GM18498 (cell line): ENCODE results near the gene SYT6.

Experiments used
- ATAC-seq: cut with Tn5 transposase; IDR thresholded peaks from one replicate; pipeline ENCODE4 v1.9.1; 2021; ENCODE audit warnings: mild to moderate bottlenecking, moderate library complexity; ENCODE audit not compliant: unreplicated experiment

The SYT6 gene

DNA sequence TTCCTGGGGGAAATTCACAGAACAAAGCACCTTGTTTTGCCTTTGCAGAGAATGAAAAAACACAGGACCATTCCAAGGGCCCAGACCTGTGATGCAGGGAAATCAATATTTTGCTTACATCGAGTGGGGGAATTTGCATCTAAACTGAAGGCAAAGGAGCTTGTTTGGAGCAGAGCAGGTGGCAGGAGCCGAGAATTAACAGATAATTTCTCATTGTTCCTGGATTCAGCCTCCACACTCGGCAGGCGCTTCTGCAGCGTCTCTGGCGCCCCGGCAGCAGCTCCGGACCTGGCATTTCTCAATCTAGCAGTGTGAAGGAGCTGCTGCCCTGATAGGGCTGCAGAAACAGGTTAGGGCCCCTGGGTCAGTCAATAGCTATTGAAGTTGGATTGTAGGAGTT, 2.0 kb upstream of the SYT6 start:
- ATAC-seq, result no peak

DNA sequence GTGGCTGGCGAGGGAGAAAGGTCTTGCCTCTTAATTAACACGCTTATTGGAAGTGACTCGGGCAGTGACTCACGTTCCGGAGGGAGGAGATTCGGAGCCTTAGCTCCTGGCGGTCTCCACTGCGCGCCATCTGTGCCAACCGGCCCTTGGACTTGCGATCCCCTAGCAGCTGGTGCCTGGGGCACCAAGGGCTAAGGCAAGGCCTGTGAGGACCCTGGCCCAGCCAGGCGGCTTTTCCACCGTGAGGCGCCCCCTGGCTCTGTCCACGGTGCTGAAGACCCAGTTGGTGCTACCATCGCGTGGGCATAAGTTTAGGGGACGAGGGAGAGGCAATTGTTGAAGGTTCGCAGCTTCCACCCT, 1.3 kb upstream of the SYT6 start:
- ATAC-seq, result no peak

- no peak for ATAC-seq
Observed at GRCh38 chr1:114154146-114154962, 685 bp upstream of the SYT6 start.

- ATAC-seq, result no peak
Observed at GRCh38 chr1:114152508-114153260, 985 bp downstream of the SYT6 start.

- ATAC-seq, result no peak
Observed at GRCh38 chr1:114152089-114152507, 1.6 kb downstream of the SYT6 start.

- ATAC-seq, result no peak
Observed at GRCh38 chr1:114150016-114150415, 3.7 kb downstream of the SYT6 start.

DNA sequence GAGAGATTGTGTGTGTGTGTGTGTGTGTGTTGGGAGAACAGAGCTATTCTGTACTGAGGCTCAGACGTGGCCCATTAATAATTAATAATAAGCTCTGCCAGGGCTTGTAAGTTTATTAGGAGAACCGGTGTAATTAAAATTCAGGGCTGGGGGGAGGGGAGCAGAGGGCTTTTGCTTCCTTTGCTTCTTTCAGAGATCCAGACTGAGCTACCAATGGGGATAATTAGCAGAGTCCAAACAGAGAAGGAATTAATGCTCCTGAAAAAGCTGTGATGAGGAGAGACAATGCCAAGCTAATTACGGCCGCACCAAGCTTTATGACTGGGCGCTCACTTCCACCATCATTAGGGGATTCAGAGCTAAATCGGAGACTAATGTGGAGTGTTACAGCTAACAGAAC, 4.5 kb downstream of the SYT6 start:
- ATAC-seq, result no peak

DNA sequence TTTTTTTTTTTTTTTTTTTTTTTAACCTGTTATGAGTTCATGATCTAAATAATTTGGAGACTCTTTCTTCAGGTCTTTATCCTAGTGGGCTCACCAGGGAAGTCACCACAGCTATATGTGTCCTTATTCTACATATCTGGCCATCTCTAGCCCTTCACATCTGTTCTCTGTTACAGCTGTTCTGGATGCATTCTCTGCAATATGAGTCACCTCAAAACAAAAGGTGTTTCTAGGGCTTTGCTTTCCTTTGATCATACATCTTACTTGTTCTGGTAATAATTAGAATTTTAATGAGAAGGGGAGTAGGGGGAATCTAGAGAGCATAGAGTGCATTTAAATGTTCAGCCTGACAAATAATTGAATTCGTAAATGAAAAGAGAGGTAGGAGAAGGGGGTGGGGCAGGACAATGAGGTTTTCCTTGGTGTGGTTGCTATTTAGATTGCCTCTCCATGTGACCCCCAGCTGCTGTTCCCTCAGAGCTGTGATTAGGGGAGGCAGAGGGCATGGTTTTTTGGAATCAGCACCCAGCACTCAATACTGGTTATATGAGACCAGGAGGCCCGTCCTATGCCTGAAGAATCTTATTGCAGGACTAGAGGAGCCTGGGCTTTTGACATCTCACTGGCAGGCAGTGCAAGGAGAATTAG, 8.0 kb downstream of the SYT6 start:
- ATAC-seq, result no peak

GRCh38 chr1:114144016-114144415, 9.7 kb downstream of the SYT6 start:
- ATAC-seq, result no peak

DNA sequence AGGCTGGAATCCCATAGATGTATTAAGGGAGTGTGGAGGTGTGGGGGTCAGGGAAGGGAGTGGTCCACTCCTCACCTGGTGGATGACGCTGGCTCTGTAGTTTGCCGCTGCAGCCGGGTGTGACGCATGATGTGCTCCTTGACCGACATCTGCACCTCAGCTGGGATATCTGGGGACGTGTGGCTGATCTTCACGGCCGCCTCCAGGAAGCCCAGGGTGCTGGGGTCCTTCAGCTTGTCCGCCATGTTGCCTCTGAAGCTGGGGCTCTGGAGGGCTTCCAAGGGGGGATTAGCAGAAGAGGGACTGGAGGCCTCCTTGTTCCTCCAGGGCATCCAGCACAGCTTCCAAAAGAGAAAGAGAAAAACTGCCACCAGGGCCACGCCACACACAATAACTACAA, 14.1 kb downstream of the SYT6 start:
- no peak for ATAC-seq

DNA sequence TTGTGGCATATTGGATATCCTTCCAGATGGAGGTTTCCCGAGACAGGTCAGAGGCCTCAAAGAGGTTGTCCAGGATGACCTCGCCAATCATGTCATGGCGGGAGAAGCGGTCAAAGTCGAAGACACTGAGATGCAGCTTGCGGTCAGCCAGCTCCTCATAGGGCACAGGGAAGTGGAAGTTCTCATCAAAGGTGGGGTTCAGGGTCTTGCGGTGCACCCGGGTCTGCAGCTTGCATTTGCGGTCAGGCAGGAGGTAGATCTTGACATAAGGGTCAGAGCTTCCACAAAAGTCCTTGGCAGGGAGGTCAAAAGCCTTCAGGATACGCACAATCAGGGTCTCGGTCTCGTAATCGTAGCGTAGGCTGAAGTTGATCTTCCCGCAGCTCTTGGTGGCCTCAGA, 16.2 kb downstream of the SYT6 start:
- ATAC-seq, result no peak

GRCh38 chr1:114135786-114136185, 17.9 kb downstream of the SYT6 start:
- ATAC-seq, result no peak

GRCh38 chr1:114134518-114134917, 19.2 kb downstream of the SYT6 start:
- no peak for ATAC-seq

DNA sequence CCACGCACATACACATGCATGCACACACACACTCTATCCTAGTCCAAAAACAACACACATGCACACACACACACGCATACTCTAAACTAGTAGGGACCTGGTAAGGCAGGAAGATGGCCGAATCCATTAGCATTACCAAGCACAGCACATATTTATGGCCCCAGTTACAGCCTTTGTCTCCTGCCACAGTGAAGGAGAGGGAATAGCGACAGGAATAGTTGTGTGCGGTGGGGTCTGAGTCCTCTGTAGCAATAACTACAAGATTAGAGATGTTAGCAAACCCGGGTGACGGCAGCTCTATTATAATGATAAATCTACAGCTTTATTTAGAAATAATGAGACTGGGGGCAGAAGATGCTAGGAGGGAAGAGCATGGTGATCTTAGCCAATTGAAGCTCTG, 20.5 kb downstream of the SYT6 start:
- no peak for ATAC-seq

GRCh38 chr1:114131526-114132220, 22.0 kb downstream of the SYT6 start:
- no peak for ATAC-seq

DNA sequence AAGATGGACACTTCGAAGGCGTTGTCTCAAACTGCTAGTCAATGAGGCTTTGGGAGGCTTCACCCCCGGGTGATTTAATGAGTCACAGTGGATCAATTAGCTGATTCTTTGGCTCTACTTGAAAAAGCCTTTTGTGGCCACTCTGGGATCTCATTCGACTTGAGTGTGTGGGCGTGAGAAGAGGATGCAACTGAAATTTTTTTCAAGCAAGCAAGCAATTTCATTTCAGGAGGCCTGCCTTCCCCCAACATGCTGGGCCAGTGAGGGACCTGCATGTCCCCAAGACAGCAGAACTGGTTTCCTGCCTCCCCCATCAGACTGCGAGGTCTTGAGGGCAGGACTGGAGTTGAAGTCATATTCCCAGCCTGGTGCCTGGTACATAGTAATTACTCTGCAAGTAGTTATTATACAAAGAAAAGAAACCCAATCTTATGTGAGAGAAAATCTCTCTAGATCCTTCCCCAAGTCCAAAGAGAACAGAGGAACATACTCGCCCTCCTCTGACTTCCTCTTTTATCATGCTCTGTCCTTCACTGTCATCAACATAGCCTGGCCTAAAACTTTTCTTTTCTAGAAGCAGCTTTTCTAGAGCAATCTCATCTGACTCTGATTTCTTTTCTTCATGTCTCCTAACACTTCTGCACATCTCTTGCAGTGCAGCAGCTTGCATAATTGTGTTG, 22.7 kb downstream of the SYT6 start:
- no peak for ATAC-seq

DNA sequence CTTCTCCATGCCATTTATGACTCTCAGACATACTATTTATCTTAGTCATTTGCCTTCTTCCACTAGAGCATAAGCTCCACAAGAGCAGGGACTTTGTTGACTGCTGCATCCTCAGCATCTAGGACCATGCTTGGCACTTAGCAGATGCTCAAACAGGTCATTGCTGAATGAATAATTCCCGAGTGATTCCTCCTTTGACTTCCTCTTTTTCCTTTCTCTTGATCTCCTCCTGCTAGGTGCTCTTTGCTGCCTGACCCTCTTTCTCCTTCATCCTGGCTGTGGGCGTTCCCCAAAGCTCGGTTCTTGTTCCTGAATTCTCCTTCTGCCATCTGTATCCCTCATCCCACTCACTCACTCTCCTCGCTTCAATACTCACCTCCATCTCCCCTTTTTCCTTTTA, 23.5 kb downstream of the SYT6 start:
- ATAC-seq, result no peak

- no peak for ATAC-seq
Observed at GRCh38 chr1:114128293-114128692, 25.4 kb downstream of the SYT6 start.

- ATAC-seq, result peak; percentile 93
Observed at GRCh38 chr1:114126261-114127095, 27.2 kb downstream of the SYT6 start.

GRCh38 chr1:114124644-114125043, 29.0 kb downstream of the SYT6 start:
- no peak for ATAC-seq
